Activated T-cell treated with anti-CD3 and anti-CD28 coated beads, Interleukin-2, amount 50 U/mL, for 1 hour (primary cell): ENCODE measurements around the gene UQCRHL.

Experiments used
- DNase-seq: peaks from one replicate; pipeline ENCODE4 v3.0.0-alpha.2; 2020

UQCRHL gene

DNA sequence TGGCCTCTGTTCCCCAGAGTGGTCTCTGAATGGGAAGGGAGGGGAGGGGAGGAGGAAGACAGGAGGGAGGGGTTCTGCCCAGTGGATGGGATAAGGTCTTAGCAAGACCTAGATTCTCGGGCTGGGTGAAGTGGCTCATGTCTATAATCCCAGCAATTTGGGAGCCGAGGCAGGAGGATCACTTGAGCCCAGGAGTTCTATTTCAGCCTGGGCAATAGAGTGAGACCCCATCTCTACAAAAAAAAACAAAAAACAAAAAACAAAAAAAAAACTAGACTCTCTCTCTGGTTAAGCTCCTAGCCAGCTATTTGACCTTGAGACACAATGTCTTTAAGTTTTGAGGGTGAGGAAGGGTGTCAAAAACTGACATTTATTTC, 11.4 kb downstream of the UQCRHL start:
- no peak for DNase-seq

DNA sequence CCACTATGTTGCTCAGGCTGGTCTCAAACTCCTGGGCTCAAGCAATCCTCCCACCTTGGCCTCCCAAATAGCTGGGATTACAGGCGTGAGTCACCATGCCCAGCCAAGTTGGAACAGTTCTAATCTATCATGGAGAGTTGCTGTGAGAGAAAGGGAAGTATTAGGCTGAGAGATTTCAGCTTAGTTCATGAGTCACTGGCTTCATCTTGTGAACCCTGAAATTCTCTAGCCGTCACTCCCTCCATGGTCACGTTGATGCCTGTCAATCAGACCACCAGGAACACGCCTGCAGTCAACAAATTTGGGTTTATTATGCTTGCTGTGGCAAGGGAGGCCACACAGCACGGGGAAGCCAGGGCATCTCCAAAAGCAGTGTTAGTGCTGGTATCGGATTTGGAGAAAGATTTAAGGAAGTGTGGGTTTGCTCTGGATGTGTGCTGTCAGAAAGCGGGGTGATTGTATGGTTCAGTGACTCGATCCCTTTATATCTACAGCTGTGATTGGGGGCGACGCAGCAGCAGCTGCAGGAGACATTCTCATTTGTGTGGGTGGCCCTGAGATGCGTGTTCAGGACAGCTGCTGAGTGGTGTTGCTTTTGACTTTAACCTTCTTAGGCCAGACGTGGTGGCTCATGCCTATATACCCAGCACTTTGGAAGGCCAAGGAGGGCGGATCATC, 18.7 kb downstream of the UQCRHL start:
- DNase-seq = no peak

DNA sequence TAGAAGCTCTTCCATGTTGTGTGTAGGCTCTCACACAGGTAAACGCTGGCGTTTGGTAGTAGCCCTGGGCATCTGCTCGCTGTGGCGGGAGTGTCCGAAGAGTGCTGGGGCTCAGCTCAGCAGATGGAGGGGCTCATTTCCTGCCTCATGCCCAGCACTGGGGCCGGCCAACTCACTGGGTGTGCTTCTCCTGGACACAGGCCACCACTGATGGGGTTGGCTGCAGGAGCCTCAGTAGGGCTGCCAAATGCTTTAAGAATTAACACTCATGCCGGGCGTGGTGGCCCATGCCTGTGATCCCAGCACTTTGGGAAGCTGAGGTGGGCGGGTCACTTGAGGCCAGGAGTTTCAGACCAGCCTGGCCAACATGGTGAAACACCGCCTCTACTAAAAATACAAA, 20.9 kb downstream of the UQCRHL start:
- no peak for DNase-seq

DNA sequence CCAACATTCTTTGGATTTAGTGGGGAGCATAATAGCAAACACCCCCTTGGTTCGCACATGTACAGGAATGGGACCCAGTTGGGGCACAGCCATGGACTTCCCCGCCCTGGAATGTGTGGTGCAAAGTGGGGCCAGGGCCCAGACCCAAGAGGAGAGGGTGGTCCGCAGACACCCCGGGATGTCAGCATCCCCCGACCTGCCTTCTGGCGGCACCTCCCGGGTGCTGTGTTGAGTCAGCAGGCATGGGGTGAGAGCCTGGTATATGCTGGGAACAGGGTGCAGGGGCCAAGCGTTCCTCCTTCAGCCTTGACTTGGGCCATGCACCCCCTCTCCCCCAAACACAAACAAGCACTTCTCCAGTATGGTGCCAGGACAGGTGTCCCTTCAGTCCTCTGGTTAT, 21.8 kb downstream of the UQCRHL start:
- no peak for DNase-seq

DNA sequence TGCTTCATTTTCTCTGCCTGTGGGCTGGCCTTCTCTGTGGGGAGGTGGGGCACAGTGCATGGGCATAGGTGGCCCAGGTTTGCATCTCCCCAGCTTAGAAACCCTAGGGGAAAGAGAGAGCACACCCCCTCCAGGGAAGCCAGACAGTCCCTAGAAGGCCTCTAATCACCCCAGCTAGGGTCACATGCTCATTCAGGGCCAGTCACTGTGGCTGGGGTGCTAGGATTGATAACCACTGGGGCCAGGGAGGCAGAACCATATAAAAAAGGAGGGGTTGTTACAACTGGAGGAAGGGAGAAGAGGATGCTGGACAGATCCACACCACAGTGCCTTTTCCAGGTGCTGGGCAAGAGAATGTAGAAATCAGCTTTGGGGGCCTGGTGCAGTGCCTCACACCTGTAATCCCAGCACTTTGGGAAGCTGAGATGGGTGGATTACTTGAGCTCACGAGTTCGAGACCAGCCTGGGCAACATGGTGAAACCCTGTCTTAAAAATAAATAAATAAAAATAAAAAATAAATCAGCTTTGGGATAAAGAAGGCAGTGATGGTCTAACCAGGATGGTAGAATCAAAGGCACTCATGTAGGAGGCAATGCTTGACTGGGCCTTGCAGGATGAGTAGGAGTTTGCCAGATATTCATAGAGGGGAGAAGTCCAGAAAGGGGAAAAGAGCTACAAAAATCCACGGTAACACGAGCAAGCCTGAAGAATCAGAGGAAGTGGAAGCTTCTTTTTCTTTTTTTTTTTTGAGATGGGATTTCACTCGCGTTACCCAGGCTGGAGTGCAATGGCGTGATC, 29.3 kb downstream of the UQCRHL start:
- DNase-seq = no peak

DNA sequence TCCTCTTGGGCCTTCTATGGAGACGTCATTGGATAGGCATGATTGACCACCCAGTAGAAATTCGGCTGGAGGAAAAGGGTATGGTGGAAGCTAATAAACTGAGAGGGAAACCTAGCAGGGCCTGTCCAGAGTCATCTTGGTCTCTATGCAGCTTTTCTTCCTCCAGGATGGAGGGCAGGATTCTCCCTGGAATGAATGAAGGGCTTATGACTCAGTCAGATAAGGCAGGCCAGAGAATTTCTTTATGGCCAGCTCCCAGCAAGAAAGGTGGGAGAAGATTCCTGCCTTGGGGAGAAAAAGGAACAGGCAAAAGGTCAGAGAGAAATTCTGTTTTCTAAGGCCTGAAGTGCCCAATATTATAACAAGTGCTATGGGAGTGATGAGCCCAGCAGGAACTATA, 31.7 kb downstream of the UQCRHL start:
- no peak for DNase-seq

DNA sequence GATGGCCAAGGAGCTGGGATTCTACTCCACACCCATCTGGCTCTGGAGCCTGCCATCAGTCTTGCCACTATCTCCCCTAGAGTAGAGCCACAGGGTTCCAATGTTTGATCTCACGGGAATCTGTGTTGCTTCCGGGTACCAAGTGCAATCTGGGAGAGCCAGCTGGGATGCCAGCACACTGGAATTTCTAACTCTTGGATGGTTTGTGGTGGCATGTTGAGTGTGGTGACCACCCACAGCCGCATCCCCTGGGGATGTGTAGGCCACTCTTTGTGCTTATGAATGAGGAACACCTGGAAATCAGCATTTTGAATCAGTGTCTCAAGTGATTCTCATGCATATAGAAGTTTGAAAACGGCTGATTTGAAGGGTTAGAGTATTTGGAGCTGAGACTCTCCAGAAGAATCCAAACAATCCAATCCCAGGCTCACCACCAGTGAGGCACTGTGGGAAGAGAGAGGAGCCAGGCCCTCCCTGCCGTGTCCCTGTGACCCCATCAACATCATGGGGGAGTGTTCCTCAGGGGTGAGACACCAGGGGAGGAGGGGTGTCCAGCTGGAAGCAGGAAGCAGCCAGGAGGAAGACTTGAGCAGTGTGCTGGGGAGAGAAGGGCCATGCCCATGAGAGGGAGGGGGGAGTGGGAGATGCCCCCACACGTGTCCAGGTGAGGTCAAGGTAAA, 35.5 kb downstream of the UQCRHL start:
- no peak for DNase-seq

DNA sequence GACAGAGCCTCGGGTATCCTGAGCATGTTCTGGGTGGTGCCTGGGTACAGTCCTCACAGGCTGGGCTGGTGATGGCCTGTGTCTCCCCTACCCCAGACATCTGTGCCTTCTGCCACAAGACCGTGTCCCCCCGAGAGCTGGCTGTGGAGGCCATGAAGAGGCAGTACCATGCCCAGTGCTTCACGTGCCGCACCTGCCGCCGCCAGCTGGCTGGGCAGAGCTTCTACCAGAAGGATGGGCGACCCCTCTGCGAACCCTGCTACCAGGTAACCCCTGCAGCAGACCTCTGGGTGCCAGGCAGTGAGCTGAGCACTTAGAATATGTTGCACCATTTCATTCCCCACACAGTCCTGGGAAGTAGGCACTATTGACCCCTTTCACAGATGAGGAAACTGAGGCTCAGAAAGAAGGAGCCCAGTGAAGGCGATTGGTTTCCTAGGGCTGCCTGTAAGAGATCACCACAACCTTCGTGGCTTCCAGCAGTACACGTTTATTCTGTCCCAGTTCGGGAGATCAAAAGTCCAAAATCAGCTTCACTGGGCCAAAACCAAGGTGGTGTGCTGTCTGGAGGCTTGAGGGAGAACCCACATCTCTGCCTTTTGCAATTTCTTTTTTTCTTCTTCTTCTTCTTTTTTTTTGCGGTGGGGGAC, 37.0 kb downstream of the UQCRHL start:
- DNase-seq = no peak

DNA sequence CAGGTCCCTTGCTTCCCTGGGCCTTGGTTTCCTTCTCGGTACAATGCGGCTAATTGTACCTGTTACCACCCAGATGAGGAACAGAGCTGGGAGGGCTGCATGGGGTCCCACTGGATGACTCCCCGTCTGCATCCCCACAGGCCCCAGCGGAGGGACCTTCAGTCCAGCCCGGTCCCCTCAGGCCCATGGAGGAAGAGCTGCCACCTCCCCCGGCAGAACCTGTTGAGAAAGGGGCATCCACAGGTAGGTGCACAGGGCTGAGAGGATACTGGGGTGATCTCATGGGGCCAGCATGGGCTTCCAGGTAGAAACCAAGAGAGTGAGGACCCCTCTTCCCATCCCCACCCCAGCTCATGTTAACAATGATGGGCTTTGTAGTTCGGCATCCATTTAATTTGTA, 39.1 kb downstream of the UQCRHL start:
- no peak for DNase-seq

DNA sequence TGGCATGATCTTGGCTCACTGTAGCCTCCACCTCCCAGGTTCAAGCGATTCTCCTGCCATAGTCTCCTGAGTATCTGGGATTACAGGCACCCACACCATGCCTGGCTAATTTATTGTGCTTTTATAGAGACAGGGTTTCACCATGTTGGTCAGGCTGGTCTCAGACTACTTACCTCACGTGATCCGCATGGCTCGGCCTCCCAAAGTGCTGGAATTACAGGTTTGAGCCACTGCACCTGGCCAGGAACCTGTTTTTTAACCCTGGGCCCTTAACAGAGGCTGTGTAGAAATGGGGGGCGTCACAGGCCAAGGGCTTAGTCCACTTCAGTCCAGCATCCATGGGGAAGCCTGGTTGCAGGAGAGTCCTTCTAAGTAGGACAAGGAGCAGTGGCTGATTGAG, 39.5 kb downstream of the UQCRHL start:
- no peak for DNase-seq

DNA sequence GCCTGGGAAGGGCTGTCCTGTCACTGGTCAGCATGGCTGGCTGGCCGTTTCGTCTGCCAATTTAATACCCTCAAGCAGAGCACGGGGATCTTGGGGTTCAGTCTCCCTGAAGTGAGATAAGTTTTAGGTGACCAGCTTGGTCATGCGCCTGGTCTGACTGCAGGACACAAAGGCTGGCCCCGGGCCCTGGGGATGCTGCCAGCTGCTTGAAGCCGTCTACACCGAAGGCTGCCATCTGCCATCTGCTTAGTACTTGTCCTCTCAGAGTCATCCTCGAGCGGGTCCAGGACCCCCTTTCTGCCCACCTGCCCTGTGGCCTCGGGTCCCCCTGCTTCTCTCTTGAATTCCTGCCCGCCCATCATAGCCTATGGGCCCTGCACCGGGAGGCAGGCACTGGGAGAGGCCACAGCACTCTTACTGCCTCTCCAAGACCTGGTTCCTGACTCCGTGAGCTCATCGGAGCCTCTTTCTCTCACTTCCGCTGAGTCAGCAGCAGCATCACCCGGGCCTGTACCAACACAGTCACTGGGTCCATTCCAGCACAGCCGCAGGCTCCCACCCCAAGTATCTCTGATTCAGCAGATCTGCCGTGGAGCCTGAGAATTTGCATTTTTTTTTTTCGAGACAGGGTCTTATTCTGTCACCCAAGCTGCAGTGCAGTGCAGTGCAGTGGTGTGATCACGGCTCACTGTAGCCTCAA, 41.8 kb downstream of the UQCRHL start:
- no peak for DNase-seq

DNA sequence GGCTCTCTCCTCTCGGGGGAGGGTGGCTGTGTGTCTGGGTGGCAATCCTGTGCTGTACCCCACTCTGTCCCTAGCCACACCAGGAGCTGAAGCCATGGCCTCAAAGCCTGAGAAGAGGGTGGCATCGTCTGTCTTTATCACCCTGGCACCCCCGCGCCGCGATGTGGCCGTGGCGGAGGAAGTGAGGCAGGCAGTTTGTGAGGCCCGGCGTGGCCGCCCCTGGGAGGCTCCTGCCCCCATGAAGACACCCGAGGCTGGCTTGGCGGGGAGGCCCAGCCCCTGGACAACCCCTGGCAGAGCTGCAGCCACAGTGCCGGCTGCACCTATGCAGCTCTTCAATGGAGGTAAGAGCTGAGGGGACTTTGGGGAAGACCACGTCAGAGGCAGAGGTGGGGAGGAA, 42.6 kb downstream of the UQCRHL start:
- DNase-seq = no peak

DNA sequence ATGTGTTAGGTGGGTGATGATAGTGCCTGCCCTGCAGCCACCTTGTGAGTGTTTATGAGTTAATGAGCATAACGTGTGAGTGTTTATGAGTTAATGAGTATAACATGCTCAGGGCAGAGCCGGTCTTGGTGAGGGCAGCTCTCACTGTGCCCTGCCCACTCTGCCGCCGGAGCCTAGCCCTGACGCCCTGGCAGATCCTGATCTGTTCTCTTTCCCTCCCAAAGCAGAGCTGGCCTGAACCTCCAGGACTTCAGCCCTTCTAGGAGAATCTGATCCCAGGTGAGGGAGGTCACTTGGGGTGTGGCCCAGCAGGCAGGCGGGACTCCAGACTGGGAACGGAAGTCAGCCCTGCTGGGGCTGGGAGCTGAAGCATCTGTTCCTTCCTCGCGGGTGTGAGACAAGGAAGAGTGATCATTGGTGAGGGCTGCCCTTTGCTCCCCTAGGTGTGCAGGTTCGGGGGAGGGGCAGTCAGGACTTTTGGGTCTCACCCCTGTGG, 43.1 kb downstream of the UQCRHL start:
- DNase-seq = no peak

DNA sequence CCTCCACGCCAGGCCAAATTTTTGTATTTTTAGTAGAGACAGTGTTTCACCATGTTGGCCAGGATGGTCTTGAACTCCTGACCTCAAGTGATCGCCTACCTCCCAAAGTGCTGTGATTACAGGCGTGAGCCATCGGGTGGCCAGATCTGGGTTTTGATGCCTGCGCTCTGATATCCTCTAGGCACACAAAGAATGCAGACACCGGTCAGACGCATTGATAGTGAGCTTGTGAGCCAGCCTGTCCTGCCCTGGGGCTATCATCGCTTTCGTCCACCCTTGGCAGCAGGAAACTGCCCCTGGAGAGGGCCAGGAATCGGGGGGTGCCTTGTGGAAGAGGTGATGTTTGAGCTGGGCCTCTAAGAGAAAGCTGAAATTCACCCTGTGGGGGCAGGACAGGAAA, 44.9 kb downstream of the UQCRHL start:
- no peak for DNase-seq

DNA sequence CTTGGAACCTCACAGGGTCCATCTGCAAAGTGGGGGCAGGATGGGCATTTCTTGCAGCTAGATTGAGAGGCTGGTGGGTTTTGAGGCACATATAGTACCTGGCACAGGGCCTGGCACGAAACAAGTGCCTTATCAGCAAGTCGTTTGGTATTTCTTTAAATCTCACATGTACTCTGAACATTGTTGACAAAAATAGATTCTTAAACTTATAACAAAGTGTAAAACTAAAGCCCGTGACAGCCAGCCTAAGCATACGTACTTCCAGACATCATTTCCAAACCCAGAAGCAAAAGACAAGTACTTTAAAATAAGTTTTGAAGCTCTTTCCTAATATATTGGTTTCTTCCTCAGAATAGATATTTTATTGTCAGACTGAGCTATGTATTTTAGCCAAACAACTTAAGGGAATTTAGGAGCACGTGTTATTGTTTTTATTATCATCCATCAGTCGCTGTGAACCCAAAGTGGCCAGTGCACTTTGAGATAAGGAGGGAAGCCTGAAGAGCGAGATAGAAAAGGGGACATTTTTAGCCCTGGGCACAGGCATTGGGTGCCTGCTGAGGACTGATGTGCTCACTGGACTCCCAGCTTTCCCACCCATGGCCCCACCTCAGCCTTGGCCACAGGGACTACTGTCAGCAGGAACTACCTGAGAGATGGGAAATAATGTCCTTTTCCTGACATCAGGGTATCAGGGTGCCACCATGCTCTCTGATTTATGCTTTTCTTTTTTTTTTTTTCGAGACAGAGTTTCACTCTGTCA, 45.9 kb downstream of the UQCRHL start:
- DNase-seq = no peak

DNA sequence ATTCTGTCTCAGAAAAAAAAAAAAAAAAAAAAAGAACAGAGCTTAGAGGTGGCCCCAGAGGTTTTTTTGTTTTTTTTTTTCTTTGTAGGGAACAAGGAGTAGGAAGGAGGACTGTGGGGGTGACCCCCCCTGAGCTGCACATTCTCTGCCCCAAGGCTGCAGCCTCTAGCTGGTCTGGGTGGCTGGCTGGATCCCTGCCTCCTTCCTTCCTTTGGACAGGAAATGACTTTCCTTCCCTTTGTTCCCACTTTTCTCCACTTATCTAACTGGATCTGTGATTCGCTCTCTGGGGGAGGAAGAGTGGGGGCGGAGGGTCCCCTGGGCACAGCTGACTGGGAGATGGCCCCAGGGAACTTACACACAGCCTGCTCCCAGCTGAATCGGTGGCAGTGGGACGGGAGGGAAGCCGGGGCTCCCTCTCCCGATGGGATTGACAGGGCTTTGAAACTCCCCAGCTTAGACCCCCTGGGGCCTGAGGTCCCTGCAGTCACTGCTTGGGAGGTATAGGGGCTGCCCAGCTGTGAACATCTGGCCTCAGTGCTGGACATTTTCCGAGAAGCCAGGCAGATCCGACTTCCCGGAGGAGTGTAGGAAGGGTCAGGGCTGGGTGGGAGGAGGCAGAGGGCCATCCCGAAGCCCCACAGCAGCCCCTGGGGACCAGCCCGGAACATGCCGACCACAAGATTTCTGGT, 46.8 kb downstream of the UQCRHL start:
- DNase-seq = no peak

DNA sequence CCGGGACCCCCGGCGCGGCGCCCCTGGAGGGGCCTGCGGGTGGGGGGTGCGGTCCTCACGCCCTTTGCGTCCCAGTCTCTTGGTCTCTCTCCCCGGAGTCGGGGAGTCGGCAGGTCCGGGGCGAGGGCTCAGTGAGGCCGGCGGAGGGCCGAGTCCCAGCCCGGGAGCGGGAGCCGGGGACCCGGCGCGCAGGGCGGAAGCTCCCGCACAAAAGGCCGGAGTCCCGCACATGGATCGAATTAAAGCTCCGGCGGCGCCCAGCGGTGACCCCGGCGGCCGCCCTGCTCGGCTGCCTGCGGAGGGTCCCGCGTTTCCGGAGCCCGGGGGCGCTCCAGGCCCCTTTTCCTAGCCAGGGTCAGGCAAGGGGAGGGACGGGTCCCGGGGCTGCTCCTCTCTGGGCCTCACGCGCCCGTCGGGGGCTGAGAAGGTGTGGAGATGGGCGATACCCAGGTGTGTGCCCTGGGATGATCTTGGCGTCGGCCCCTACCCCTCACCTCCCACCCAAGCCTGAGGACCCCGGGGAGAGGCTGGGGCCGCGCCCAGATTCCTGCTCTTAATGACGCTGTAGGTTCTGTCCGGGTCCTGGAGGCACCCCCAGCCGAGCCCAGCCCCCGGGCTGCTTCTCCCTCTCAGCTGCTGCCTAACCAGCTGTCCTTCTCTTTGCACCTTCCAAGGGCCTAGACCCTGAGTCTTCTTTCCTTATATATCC, 48.3 kb downstream of the UQCRHL start:
- no peak for DNase-seq

DNA sequence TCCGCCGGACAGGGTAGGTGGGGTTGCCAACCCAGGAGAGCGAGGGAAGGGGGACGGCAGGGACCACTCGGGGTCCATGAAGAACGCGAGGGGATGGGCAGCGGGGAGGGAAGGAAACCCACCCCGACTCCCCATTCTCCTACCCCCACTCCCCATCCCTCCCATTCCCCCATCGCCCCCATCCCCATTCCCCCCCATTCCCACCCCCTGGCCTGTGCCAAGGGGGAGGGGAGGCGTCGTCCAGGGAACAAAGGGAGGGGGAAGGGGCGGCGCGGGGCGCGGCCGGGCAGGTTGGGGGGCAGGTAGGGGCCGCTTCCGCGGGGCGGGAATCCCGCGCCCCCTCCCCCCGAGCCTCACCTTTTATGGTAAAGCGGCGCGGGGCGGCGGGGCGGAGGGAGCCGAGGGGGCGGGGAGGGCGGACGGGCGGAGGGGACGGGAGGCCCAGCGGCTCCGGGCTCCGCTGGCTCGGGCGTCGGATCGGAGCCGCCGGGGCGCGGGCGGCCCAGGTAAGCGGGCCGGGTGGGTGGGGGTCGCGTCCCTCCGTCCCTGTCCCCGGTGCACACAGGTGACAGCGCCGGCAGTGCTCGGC, 49.0 kb downstream of the UQCRHL start, which contains the start of gene FBLIM1:
Gene FBLIM1, plus strand, starts transcription at position 453 of the 589 bp plus-strand sequence. CDS start 6,189 bp downstream, outside the sequence.
- DNase-seq = no peak

DNA sequence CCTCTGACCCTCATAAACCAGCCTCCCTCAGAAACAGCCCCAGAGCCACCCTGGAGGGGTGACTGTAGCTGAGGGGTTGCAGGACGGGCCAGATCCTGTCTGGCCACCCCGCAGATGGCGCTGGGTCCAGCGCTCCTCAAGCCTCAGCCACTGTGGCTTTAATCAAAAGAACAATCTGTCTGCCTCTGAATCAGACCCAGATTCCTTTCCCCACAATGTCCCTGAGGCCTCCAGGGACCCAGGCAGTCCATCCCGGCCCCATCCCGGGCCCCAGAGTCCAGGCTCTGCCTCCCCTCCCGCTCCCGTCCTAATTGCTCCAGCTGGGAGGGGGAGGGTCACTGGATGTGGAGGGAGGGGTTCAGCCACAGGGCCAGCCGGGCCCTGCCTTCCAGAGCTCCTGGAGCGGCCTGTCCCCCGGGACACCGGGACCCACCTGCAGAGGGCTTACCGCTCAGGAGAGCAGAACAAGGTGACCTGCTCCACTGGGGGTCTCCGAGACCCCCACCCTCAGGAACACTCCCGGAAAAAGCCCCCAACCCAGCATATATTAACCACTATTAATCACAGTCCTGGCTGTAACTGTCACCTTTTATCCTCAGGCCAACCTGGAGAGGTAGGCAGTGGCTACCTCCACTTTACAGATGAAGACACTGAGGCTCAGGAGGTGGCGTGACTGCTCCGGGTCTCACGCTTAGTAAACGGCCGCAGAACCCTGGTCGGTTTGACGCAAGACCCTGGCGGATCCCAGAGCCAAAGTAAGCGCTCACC, 49.7 kb downstream of the UQCRHL start:
- DNase-seq = no peak
